Sigmoid colon (tissue), 4 donors: Measurements from ENCODE around the gene ICAM4.

Experiments
- EP300 ChIP-seq, 4 donors: sonication (generic); formaldehyde crosslinking; IDR thresholded peaks; one replicate each; pipeline ENCODE4 v1.6.1; 2017; ENCODE audit warnings: antibody characterized with exemption in 4 of 4
- POLR2AphosphoS5 ChIP-seq, 4 donors: sonication (generic); formaldehyde crosslinking; IDR thresholded peaks; one replicate each; pipeline ENCODE4 v1.6.1; 2017; ENCODE audit warnings: antibody characterized with exemption in 4 of 4
- TF ChIP-seq, protein P1 (sequence below), 4 experiments: fragments of 450-650 bp in 3 of 4; fragments of 200-600 bp in 1 of 4; IDR thresholded peaks; one replicate each; pipeline ENCODE4 v1.5.1; 2016 to 2019; ENCODE audit warnings: antibody characterized with exemption in 4 of 4, mild to moderate bottlenecking in 3 of 4, moderate library complexity in 2 of 4

DNA sequence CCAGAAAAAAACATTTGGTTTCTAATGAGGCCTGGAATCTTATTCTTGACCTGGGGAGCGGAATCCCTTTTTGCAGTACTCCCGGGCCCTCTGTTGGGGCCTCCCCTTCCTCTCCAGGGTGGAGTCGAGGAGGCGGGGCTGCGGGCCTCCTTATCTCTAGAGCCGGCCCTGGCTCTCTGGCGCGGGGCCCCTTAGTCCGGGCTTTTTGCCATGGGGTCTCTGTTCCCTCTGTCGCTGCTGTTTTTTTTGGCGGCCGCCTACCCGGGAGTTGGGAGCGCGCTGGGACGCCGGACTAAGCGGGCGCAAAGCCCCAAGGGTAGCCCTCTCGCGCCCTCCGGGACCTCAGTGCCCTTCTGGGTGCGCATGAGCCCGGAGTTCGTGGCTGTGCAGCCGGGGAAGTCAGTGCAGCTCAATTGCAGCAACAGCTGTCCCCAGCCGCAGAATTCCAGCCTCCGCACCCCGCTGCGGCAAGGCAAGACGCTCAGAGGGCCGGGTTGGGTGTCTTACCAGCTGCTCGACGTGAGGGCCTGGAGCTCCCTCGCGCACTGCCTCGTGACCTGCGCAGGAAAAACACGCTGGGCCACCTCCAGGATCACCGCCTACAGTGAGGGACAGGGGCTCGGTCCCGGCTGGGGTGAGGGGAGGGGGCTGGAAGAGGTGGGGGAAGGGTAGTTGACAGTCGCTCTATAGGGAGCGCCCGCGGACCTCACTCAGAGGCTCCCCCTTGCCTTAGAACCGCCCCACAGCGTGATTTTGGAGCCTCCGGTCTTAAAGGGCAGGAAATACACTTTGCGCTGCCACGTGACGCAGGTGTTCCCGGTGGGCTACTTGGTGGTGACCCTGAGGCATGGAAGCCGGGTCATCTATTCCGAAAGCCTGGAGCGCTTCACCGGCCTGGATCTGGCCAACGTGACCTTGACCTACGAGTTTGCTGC lies at the start of gene ICAM4:
- no peak for TF ChIP-seq EP300 (IDR thresholded peaks at IDR 0.05)
- TF ChIP-seq, protein P1, sequence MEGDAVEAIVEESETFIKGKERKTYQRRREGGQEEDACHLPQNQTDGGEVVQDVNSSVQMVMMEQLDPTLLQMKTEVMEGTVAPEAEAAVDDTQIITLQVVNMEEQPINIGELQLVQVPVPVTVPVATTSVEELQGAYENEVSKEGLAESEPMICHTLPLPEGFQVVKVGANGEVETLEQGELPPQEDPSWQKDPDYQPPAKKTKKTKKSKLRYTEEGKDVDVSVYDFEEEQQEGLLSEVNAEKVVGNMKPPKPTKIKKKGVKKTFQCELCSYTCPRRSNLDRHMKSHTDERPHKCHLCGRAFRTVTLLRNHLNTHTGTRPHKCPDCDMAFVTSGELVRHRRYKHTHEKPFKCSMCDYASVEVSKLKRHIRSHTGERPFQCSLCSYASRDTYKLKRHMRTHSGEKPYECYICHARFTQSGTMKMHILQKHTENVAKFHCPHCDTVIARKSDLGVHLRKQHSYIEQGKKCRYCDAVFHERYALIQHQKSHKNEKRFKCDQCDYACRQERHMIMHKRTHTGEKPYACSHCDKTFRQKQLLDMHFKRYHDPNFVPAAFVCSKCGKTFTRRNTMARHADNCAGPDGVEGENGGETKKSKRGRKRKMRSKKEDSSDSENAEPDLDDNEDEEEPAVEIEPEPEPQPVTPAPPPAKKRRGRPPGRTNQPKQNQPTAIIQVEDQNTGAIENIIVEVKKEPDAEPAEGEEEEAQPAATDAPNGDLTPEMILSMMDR (IDR thresholded peaks at IDR 0.05), result no peak
- no peak for TF ChIP-seq POLR2AphosphoS5 (IDR thresholded peaks at IDR 0.05)
